NCI-H2196 treated with DMSO at 0.1 percent for 48 hours (cell line): ENCODE data around the gene PIP.
"Not testable (repeated sequence)": the region's sequence is repeated elsewhere in the genome, so short reads cannot be mapped to it uniquely, and the experiment has no call there.

ENCODE experiments used
- DNase-seq: peaks from one replicate; lab custom pipeline; 2025; ENCODE audit not compliant: unreplicated experiment; lab: John Stamatoyannopoulos, UW

Gene PIP

GRCh38 chr7:143176128-143176527 is 44.3 kb downstream of the PIP start:
- DNase-seq, result no peak

DNA sequence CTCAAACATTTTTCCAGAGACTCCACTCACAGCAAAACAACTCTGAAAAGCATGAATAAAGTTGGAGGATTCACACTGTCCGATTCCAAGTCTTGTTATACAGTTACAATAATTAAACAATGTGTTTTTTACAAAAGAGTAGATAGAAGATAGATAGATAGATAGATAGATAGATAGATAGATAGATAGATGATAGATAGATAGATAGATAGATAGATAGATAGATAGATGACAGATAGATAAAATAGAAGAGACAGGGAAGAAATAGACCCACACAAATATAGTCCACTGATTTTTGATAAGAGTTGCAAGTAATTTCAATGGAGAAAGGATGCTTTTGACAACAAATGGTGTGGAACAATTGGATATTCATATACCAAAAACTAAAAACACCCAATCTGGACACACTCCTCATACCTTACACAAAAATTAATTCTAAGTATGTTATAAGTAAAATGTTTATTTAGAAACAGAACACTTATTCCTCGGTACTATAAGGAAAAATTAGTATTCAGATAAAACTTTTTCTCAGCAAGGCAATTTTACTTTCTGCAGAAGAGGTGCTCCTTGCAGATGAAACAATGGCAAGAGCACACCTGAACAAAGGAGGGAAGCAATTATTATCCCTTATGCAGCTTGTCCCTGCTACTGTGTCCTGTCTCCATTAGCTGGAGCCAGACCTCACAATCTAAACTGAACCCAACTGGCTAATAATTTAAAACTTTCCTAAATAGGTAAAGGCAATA is 45.7 kb downstream of the PIP start:
- DNase-seq, result no peak

GRCh38 chr7:143180771-143181170 is 48.9 kb downstream of the PIP start:
- DNase-seq, result not testable (repeated sequence)

GRCh38 chr7:143181349-143181748 is 49.5 kb downstream of the PIP start:
- DNase-seq, result no peak

- DNase-seq, result no peak
Measured at GRCh38 chr7:143183024-143183423, 51.1 kb downstream of the PIP start, which contains the start of gene TAS2R39. TAS2R39 (plus strand) TSS chr7:143183419; CDS start chr7:143183419, 0 bp downstream.

DNA sequence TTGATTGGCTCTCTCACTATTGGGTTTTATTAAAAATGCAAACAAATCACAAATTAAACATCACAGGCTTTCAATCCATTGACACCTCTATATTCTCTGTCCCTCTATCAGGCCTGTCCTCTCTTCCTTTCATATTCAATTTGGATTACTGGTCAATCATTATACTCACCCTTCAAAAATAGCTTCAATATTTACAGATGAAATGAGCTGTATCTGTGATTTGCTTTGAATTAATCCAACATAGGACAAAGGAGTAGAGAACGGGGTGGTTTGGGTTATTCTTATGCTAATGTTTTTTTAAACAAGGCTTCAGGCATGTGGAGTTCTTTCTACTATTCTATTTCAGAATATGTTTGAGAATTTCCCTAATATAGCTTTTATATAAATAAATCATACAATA is 53.7 kb downstream of the PIP start:
- DNase-seq, result no peak

DNA sequence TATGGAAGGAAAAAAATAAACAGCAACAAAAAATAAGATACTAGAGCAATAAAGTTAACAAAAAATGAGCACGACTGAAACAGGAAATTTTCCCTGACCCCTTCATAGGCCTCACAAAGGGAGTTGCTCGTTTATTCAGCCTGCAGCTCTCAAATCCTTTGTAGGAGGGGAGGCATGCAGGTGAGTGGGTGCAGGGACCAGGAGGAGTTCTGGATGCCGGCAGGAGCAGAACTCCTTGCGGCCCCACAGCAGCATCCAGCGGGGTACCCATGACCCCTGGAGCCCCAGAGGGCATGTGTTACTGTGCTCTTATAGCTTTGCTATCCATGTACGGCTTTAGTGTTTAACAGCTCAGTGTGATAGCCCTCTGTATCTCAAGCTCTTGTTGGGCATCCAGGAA is 57.1 kb downstream of the PIP start:
- no peak for DNase-seq
